Hematopoietic multipotent progenitor cell (in vitro differentiated cells): ENCODE measurements around the gene PLEKHA7. TPM values are rescaled to one million over a fixed set of nuclear protein-coding genes. Genes with fewer than 3 reads are reported as not detected.
A peak's percentile ranks its signal among the peaks of the same experiment; 100 is the strongest.
"Not testable (repeated sequence)": the region's sequence is repeated elsewhere in the genome, so short reads cannot be mapped to it uniquely, and the experiment has no call there.

Experiments used
- DNase-seq, 3 donors: peaks; one replicate each; pipeline ENCODE4 v3.0.0-alpha.2; 2011 to 2015; ENCODE audit warnings: low read depth in 2 of 3, low spot score in 2 of 3
- total RNA-seq: library from RNA; depleted of rRNA; stranded (reverse); fragments of >200 nt; gene quantifications from one replicate; pipeline ENCODE4 v1.2.3, GENCODE V29; 2012

PLEKHA7 gene
- total RNA-seq, 1 donor = 2.7 TPM

DNA sequence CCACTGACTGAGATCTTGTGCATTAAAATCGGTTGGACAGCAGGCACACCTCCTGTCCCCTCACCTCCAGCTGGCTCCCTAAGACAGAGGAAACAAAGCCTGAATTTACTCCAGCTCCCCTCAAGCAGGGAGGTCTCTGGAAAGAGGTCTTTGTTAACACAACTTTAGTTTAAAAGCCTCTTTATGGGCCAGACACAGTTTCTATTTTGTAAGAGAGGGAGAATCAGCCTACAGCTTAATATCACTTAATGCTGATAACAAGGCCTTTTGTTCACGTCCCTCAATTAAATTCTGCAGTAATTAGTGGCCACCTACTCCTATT lies 36.3 kb downstream of the PLEKHA7 start:
- no peak for DNase-seq

DNA sequence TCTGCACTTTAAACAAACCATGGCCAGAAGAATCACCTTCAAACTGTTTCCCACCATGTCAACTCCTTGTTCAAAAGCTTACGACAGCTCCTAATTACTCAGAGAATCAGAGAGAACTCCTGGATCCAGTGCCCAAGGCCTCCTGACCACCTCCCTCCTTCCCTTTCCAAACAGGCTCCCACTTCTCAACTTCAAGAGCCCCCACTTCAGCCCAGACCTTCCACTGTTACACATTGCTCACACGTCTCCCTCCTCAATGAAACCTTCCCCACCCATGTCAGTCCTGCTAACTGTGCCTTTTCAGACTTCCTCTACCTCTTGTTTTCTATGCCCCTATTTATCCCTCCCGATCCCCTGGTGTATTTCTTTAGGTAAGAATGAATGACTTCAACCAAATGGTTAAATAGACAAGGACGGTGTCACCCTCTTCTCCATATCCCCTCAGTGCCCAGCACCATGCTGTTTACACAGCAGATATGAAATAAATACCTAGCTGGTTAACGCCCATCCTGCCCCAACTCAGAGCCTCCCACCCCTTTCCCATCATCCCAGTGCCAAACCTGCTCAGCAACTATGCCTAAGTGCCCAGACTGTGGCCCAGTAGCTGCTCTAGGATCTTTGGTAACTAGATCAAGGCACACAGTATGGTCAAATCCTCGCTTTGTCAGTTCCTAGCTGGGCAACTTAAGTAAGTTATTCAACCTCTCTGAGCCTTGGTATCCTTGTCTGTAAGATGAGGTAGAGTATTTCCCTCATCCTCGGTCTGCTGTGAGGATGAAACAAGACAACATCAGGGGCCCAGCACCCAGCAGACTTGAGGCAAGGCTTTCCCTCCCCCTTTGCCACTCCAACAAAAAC lies 36.8 kb downstream of the PLEKHA7 start:
- DNase-seq = no peak

DNA sequence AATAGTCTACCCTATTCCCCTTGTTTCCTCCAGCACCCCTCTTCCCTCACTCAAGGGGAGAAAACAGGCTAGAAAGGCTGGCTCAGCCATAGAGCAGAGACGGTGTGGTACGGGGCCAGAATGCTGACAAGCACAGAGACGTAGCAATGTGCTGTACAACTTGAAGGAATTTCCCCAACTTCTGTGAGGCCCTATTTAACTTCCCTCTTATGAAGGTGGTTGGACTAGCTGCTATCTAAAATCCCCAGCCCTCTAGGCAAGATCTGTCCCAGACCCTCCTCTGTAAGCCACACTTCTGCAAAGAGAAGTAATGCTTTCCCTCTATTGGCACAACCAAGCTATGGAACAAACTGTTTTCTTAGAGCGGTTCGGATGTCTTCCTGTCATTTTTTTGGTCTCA lies 37.8 kb downstream of the PLEKHA7 start:
- peak in 1 of 3 donors; percentile 51 for DNase-seq

DNA sequence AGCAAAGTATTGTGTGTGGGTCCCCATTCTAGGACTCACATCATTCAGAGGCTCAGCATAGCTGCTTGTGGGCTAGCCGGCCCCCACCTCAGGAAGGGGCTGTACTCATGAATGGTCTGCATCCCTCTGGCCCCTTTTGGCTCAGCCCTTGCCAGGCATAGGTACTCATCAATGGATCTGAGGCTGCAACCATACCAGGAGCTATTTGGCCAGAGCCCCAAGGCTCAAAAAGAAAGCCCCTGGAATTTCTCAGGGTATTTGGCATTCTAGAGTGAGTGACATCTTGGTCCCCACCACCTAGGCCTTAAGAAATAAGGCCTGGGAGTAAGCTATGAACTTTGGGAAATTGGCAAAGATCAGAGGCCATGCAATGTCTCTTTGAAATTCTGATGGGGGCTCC lies 38.3 kb downstream of the PLEKHA7 start:
- no peak for DNase-seq

DNA sequence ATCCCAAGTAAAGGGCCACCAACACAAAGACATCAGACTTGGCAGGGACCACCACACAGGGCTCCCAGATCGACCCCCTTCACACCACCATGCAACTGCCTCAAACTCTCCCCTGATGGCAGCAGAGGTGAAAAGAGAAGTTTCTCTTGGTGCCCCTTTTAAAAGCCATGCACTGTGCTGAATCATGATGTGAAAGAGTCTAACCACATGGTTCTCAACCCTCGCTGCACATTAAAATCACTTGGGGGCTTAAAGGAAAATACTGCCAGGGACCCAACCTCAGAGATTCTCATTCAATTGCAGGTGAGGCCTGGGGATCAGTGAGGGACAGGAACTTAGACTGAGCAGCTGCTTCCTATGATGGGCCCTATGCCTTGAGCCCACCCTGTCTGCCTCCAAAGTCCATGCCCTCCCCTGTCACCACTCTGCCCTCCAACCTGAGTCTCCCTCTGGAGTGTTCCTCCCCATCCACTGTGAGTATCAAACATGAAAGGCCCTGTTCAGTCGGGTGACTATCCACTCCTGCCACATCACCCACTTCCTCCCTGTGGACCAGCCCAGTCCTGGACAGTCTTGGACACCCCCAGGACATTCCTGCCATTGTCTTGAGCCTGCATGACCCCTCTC lies 40.8 kb downstream of the PLEKHA7 start:
- DNase-seq = peak in 1 of 3 donors; percentile 51

DNA sequence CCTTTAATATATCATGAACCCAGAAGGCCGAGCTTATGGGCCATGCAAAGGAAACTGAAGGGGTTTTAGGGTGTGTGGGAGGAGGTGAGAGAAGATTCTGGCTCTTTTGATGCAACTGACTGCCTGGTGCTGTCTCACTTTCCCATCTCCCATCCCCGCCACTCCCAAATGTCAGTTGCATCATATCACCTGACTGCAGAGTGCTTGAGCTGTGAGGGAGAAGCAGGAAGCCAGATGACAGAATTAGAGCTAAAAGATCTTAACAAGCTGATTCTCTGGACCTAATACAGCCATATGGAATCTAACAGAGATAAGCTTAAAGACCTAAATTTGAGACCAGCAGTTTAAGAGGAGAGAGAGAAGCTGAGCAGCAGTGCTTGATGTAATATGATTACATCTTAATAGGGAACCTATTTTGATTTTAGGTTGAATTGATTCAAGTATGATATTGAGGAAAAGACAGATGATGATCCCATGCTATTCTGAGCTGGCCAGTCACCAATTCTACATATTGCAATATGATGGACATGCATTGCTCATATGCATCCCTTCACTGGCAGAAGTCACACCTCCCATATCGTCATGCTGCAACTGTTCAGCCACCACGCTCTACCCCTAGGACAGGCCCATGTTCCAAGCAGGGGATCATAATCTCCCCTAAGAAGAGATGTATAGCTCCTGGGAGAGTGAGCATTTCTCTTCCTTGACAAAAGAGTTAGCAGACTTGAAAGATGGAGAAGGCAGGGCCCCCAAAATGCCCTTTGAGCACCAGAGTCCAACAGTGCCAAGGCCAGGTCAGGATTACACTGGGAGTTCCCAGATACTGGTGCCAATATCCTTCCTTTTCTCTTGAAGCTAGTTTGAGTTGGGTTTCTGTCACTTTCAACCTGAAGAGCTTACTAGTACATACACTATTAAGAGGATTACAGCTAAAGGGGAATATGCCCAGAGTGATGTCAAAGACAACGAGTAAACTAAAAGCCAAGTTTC lies 44.9 kb downstream of the PLEKHA7 start:
- no peak for DNase-seq

DNA sequence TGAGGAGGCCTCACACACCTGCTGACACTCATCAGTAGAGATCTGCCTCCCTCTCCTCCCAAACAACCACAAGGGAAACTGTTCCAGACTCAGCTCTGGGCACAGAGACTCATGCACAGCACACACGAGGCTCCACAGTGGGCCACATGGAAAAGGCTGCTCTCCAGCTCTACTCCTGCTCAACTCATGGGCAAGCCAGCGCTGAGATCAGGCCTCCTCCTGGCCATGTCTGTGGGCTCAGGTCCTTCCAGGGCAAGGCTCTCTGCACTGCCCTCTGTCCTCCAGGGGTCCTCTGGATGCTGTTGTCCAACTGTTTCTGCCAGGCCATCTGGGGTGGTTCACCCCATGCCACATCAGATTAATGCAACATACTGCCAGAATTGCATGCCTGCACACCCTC lies 46.0 kb downstream of the PLEKHA7 start:
- DNase-seq = no peak

DNA sequence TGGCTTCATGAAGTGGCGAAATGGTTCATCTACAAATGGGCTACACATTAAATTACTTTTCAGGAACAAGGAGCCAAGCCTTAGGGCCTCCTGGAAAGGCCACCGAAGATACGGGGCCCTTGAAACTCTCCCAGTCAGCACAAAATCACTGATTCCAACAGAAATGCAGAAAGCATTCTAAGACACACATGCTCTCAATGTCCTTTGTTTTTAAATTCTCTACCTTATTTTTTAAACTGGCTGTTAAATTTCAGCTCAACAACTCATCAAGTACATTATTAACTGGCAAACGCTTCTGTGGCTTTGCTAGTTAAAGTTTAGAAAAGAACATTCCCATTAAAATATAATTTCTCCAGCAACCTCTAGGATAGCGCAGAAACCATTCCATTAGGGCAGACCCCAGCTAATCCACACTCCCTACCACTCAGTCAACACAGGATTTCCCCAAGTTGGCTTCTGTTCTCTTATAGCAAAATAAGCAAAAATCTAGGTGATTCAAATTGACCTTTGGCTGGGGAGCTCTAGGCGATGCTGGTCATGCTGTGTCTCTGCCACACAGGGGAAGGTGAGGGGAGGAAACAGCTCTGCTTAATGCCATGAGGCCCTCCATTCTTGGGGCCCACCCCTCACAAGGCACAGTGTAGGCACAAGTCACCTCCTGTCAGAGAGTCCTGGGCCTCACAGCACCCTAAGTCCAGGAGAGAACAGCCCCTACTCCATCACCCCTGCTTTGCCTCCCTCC lies 47.1 kb downstream of the PLEKHA7 start:
- no peak for DNase-seq

DNA sequence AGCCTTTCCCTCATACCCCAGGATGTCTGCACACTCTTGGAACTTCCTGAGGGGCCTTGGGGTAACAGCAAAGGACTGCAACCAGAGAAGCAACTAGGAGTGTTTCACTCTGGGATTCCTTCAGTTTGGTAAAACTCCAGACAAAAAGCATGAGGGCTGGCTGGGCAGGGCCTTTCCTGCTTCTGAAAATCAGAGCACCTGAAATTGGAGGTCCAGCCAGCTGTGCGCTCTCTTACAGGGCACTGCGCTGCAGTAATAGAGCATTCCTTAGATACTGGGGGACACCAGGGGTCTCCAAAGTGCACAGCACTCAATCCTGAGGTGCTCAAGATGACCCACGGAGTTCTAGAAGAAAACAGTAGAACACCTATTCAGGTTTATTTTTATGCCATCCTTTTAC lies 49.7 kb downstream of the PLEKHA7 start:
- DNase-seq = no peak

DNA sequence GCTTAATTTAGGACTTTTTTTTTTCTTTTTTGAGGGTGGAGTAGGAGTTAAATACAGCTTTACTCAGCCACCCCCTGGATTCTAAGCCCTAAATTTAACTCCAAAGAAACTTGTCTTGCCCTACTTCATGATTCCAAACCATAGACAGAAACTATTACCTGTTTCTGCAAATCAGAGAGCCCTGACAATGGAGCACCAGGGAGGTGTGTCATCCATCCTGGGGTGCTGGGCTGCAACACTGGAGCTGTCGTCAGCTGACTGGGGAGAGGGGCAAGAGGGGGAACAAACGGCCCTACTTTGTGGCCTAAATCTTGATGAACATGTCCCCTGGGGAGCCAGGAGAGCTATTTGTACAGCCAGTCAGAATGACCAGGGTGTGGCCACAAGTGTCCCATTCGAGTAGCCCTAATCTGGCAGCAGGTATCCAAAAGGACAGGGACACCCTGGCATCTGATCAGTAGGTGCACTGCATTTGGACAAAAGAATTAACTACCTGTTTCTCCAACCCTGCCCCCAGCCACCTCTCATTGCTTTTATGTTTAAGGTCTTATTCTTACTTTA lies 50.8 kb downstream of the PLEKHA7 start:
- no peak for DNase-seq

DNA sequence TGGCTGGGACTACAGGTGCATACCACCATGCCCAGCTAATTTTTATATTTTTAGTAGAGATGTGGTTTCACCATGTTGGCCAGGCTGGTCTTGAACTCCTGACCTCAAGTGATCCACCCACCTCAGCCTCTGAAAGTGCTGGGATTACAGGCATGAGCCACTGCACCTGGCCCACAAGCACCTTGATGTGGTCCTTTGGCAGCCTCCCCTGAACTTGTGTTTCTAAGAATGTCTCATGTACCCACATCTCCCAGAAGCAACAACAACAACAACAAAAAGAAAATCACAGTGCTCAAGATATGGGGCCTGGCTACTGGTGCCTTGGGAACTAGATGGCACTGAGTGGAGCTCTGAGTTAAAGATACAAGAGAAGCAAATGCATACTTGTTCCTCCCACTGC lies 51.6 kb downstream of the PLEKHA7 start:
- not testable (repeated sequence) for DNase-seq

DNA sequence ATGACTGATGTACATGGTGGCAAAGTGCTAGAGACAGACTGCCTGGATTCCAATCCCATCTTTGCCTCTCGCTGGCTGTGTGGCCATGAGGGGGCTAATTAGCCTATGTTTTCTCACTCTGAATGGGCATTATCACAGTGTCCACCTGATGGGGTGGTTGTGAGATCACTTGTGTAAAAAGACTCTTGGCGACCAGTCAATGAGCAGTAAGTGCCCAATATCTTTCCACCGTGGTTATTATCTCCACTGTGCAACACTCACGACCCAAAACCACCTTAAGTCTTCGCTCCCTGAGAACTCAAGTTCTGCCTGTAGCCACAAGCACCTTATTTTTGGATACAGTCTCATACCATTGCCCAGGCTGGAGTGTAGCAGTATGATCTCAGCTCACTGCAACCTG lies 52.1 kb downstream of the PLEKHA7 start:
- DNase-seq = no peak

DNA sequence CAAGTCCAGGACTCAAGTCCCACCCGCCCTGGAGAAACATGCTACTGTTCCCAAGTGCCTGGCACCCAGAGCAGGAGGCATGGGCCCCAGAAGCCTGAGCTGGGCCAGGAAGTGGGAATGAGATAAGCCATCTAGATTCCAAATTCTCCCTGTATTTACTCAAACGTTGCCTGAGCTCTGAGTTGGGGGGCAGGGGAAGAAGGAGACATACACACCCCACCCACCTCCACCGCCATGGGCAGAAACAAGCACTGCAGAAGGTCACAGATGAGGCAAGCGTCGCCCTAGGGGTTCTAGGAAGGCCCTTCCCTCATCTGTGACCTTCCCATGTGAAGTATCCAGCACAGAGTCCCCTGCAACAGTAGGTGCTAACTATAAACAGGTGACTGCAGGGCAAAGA lies 54.0 kb downstream of the PLEKHA7 start:
- no peak for DNase-seq

DNA sequence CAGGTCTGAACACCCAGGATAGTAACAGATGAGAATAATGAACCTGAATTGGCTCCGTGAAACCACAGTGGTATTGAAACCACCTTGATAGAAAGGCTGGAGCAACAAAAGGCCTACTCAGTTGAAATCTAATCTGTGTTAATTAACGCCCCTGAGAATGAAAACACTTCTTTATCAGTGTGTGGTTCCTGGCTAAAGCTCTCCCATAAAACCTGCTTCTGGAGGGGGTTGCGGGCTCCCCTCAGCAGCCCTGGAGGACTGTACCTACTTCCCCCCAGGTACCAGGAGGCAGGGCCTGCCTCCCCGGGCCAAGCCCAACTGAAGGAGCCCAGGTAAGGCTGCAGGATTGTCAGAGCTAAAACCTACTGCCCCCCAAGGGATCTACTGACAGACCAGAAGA lies 54.6 kb downstream of the PLEKHA7 start:
- DNase-seq = no peak

DNA sequence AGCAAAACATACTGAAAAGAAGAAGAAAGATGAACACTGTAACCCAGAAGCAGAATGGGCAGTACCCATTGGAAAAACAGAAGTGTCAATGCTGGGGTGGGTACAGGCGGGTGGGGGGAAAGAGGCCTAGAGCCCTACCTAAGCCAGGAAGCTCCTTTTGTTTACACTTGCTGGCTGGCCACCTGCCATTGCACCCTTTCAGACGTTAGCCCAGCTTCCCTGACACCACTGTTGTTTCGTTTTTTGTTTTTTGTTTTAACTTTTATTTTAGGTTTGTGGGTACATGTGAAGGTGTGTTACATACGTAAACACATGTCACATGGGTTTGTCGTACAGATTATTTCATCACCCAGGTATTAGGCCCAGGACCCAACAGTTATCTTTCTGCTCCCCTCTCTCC lies 55.4 kb downstream of the PLEKHA7 start:
- DNase-seq = no peak

DNA sequence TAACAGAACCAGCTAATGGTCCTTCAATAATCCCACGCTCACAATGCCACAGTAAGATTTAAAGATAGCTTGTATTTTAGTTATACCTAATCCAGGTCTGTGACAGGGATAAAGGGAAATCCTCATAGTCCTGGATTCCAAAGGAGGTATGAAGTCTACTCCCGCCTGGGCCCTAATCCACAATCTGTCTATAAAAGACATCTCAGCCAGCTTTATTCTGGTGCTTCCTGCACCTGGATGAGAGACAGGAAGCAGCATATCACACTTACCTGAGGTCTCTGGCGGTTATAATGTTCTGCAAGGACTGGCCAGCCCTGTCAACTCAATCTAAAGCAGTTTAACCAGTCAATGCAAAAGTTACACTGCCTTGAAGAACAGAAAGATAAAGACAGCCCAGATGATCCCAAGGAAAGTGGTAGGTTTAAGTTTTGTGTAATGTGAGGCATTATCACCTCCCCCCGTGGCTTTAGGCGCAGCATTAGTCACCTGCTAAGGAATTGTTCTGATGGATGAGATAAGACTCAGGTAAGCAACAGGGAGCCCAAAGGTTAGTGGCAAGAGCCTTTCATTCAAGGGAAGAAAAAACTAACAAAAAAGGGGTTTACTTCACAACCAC lies 57.6 kb downstream of the PLEKHA7 start:
- no peak for DNase-seq

DNA sequence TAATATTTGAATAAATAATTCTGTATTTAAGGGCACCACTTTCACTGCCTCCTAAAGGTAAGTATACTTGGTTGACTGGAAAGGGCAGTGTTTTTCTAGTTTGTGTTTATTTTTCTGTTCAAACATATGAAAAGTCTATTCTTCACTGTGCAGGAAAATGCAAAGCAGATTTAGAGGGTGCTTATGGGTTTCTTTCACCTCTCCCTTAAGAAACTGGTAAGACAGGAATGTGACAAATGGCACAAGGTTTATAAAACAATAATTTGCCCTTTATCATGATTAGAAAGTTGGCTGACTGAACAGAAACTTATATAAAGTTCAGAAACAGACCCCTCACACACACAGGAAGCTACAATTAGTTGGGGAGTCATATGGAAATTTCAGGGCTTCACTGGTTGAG lies 60.6 kb downstream of the PLEKHA7 start:
- no peak for DNase-seq

DNA sequence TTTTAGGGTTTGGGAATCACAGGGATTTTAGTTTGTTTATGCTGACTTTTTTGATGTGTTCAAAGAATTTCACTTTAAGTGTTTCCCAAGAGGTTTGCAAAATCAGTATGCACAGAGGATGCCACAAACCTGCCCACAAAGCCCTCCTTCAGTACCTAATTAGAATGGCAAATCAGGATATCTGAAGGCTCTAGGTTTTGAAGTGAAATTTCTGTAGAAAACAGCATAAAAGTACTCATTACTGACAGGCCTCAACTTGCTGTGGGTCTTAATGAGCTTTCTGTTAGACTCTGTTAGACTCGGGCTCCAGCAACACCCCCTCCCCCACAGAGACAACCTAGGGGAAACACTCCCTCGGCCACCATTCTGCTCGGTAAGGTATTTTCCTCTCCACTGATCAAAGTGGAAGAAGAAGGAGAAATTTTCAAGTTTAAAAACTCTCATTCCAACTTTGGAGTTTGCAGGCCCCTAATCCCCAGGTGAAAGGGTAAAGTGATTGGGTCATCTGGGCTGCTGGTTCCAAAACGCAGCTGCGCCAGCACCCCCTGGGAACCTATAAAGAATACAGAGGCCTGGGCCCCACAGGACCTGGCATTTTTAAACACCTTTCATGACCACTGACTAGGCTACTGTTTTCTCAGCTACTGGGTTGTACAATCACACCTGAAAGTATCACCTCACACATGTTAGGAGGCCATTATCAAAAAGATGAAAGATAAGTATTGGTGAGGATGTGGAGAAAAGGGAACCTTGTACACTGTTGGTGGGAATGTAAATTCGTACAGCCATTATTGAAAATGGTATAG lies 67.5 kb downstream of the PLEKHA7 start:
- DNase-seq = no peak
